Keratinocyte (primary cell): ENCODE data around the gene ERBB3. TPM values are rescaled to one million over a fixed set of nuclear protein-coding genes. Genes with fewer than 3 reads are reported as not detected.
"Not testable (repeated sequence)": the region's sequence is repeated elsewhere in the genome, so short reads cannot be mapped to it uniquely, and the experiment has no call there.

Experiments
- DNase-seq: peaks from one replicate; pipeline ENCODE4 v3.0.0-alpha.2; 2011; ENCODE audit warnings: low read depth, missing footprints, low spot score
- FAIRE-seq: peaks from 2 replicates; lab custom pipeline; 2011; peaks lifted over from hg19 to GRCh38; lab: Jason Lieb, UNC
- H2AFZ ChIP-seq: 2 replicates; pipeline ENCODE4 v1.6.0; 2012; ENCODE audit warnings: low read length, control low read depth, inconsistent platforms; ENCODE audit not compliant: control insufficient read depth
- H3K27ac ChIP-seq: 2 replicates; pipeline ENCODE4 v1.5.1; 2011; ENCODE audit warnings: low read length; ENCODE audit not compliant: control insufficient read depth, insufficient read depth
- H3K27me3 ChIP-seq: 3 replicates; pipeline ENCODE4 v1.6.0; 2011; ENCODE audit warnings: low read length; ENCODE audit not compliant: control insufficient read depth, insufficient read depth; ENCODE audit errors: extremely low read depth
- H3K36me3 ChIP-seq, 2 experiments: 2 replicates in 1 of 2; 3 replicates in 1 of 2; pipeline ENCODE4 v1.5.1; 2011; ENCODE audit warnings: low read length in 2 of 2, mild to moderate bottlenecking in 1 of 2; ENCODE audit not compliant: control insufficient read depth in 2 of 2, insufficient read depth in 2 of 2; ENCODE audit errors: extremely low read depth in 1 of 2
- H3K4me1 ChIP-seq: 3 replicates; pipeline ENCODE4 v1.5.1; 2011; ENCODE audit warnings: low read length; ENCODE audit not compliant: control insufficient read depth, insufficient read depth; ENCODE audit errors: extremely low read depth
- H3K4me2 ChIP-seq: 3 replicates; pipeline ENCODE4 v1.6.0; 2011; ENCODE audit warnings: low read depth, low read length; ENCODE audit not compliant: control insufficient read depth, insufficient read depth; ENCODE audit errors: extremely low read depth
- H3K4me3 ChIP-seq, 3 experiments: fragments of 200-600 bp in 1 of 3; sonication (generic) in 1 of 3; 2 replicates in 2 of 3; 3 replicates in 1 of 3; pipeline ENCODE4 v1.5.1; 2011 to 2016; ENCODE audit warnings: low read length in 3 of 3, mild to moderate bottlenecking in 3 of 3, control low read depth in 2 of 3, inconsistent platforms in 1 of 3, low read depth in 1 of 3, mixed read lengths in 1 of 3, mixed run types in 1 of 3, moderate library complexity in 1 of 3; ENCODE audit not compliant: control insufficient read depth in 2 of 3, insufficient read depth in 2 of 3; ENCODE audit errors: extremely low read depth in 1 of 3
- H3K79me2 ChIP-seq: 2 replicates; pipeline ENCODE4 v1.6.0; 2012; ENCODE audit warnings: low read length; ENCODE audit not compliant: control insufficient read depth, insufficient read depth
- H3K9ac ChIP-seq: 3 replicates; pipeline ENCODE4 v1.6.0; 2011; ENCODE audit warnings: low read length; ENCODE audit not compliant: control insufficient read depth, insufficient read depth; ENCODE audit errors: extremely low read depth
- H3K9me1 ChIP-seq: 3 replicates; pipeline ENCODE4 v1.6.0; 2011; ENCODE audit warnings: low read length; ENCODE audit not compliant: control insufficient read depth, insufficient read depth; ENCODE audit errors: extremely low read depth
- H3K9me3 ChIP-seq: 2 replicates; pipeline ENCODE4 v1.5.1; 2012; ENCODE audit warnings: low read depth, low read length; ENCODE audit not compliant: control insufficient read depth
- H4K20me1 ChIP-seq: 3 replicates; pipeline ENCODE4 v1.6.0; 2011; ENCODE audit warnings: low read length; ENCODE audit not compliant: control insufficient read depth, insufficient read depth; ENCODE audit errors: extremely low read depth
- EZH2 ChIP-seq: IDR thresholded peaks from one replicate; pipeline ENCODE4 v1.6.1; 2012; ENCODE audit warnings: inconsistent platforms, mild to moderate bottlenecking, low read length, moderate library complexity
- dilution Hi-C: fragments of 300-500 bp; cut with MboI; formaldehyde crosslinking; loops from one replicate; pipeline ENCODE4 v1.7.0; 2020; ENCODE audit warnings: low sequenced_read_pairs; ENCODE audit not compliant: extremely low pct_ligation_motif_present
- polyA plus RNA-seq, 5 experiments: library from polyadenylated mRNA; depleted of rRNA in 3 of 5; stranded (reverse) in 3 of 5; stranded (forward) in 1 of 5; unstranded in 1 of 5; fragments of >200 nt; gene quantifications; 1 replicate in 1 of 5; 2 replicates in 3 of 5; 3 replicates in 1 of 5; pipeline versions ENCODE4 v1.2.1 to v1.2.3, GENCODE V29; 2011 to 2012; ENCODE audit warnings: missing spikeins in 2 of 5, low read depth in 1 of 5, low replicate concordance in 1 of 5
- TF ChIP-seq, protein P1 (sequence below), 3 experiments: IDR thresholded peaks in 1 of 3; conservative IDR thresholded peaks in 1 of 3; optimal IDR thresholded peaks in 1 of 3; 2 replicates in 2 of 3; 3 replicates in 1 of 3; pipeline versions ENCODE3 to v1.5.1; 2011; ENCODE audit warnings: low read length in 3 of 3, mild to moderate bottlenecking in 3 of 3, moderate library complexity in 2 of 3, control low read depth in 1 of 3, inconsistent platforms in 1 of 3; ENCODE audit not compliant: insufficient read depth in 2 of 3; ENCODE audit errors: extremely low read depth in 1 of 3

The ERBB3 gene
- polyA plus RNA-seq, 1 donor (not counting 4 experiments of a cell fraction or from before 2014, with no cell fraction given): 16.4 TPM

DNA sequence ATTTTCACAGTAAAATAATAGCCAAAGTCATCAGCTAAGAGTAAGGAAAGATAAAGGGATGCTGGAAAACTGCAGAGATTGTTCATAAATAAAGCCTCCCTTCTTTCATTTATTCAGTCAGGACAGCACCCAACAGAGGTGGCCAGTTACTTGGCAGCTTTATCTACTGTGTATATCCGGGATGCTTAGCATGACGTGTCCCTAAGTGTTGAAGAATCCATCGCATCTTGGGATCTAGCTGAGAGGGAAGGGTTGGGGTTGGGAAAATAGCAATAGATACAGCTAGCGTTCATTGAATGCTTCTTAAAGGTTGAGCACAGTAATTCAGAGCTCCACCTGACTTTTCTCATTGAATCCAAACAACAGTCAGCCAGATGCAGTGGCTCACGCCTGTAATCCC lies 5.6 kb upstream of the ERBB3 start:
- DNase-seq (no peak), FAIRE-seq (no peak)
- no peaks in the 10 kb centered on the region for H3K79me2 ChIP-seq
- H3K27ac ChIP-seq: no peak overlapping the region
- H3K9me1 ChIP-seq: no peaks in the 10 kb centered on the region
- H3K4me3 ChIP-seq: no peak overlapping the region
- no peak overlapping the region for H2AFZ ChIP-seq
- peaks cover 7% of the 10 kb centered on the region for H3K4me1 ChIP-seq
- no peaks in the 10 kb centered on the region for H3K36me3 ChIP-seq
- H3K27me3 ChIP-seq: no peaks in the 10 kb centered on the region
- H3K9ac ChIP-seq: no peak overlapping the region
- no peak overlapping the region for H3K4me2 ChIP-seq
- H3K9me3 ChIP-seq: no peaks in the 10 kb centered on the region
- TF ChIP-seq EZH2: no peak
- TF ChIP-seq, protein P1, sequence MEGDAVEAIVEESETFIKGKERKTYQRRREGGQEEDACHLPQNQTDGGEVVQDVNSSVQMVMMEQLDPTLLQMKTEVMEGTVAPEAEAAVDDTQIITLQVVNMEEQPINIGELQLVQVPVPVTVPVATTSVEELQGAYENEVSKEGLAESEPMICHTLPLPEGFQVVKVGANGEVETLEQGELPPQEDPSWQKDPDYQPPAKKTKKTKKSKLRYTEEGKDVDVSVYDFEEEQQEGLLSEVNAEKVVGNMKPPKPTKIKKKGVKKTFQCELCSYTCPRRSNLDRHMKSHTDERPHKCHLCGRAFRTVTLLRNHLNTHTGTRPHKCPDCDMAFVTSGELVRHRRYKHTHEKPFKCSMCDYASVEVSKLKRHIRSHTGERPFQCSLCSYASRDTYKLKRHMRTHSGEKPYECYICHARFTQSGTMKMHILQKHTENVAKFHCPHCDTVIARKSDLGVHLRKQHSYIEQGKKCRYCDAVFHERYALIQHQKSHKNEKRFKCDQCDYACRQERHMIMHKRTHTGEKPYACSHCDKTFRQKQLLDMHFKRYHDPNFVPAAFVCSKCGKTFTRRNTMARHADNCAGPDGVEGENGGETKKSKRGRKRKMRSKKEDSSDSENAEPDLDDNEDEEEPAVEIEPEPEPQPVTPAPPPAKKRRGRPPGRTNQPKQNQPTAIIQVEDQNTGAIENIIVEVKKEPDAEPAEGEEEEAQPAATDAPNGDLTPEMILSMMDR (optimal IDR thresholded peaks at IDR 0.05 in 1 of 3, IDR thresholded peaks at IDR 0.05 in 1 of 3, conservative IDR thresholded peaks at IDR 0.05 in 1 of 3; ENCODE audit: extremely low read depth in 1 of 3, insufficient read depth in 2 of 3, low read length in 3 of 3): no peak
- dilution Hi-C loops: no loop called here
- H4K20me1 ChIP-seq: no peaks in the 10 kb centered on the region

DNA sequence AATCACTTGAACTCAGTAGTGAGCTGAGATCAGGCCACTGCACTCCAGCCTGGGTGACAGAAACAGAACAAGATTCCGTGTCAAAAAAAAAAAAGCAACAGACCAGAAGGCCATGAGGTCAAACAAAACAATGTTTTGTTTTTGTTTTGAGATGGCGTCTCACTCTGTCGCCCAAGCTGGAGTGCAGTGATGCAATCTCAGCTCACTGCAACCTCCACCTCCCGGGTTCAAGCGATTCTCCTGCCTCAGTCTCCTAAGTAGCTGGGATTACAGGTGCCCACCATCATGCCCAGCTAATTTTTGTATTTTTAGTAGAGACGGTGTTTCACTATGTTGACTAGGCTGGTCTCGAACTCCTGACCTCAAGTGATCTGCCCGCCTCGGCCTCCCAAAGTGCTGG lies 2.0 kb upstream of the ERBB3 start:
- H3K79me2 ChIP-seq, DNase-seq, FAIRE-seq, H3K27ac ChIP-seq, H3K9ac ChIP-seq, H4K20me1 ChIP-seq, H3K9me1 ChIP-seq, H3K4me3 ChIP-seq, H2AFZ ChIP-seq, H3K4me2 ChIP-seq, dilution Hi-C loops, H3K9me3 ChIP-seq, H3K27me3 ChIP-seq, H3K36me3 ChIP-seq: not testable (repeated sequence)
- peaks cover 10% of the 10 kb centered on the region for H3K4me1 ChIP-seq

DNA sequence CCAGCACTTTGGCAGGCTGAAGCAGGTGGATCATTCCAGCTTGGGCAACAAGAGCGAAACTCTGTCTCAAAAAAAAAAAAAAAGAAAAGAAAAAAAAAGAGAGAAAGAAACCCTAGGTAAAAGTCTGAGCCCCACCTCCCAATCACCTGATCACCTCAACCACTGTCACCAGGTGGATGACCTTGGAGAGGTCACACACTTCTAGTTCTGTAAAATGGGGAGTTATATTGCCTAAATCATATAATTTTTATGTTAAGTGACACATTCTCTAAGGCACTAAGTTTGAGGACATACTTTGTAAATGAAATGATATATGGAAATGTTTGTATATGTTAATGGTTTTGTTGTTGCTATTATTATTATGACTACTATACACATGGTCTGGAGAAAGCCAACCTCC lies 1.5 kb upstream of the ERBB3 start:
- H3K9ac ChIP-seq: no peak overlapping the region
- no peaks in the 10 kb centered on the region for H3K27me3 ChIP-seq
- no peaks in the 10 kb centered on the region for H4K20me1 ChIP-seq
- H3K4me2 ChIP-seq: peak overlapping the region; percentile 93
- DNase-seq (no peak), FAIRE-seq (no peak)
- H3K9me1 ChIP-seq: no peaks in the 10 kb centered on the region
- no peaks in the 10 kb centered on the region for H3K9me3 ChIP-seq
- dilution Hi-C loops: no loop called here
- H3K4me3 ChIP-seq: no peak overlapping the region
- peaks cover 0 to under 1% of the 10 kb centered on the region in 2 experiments for H3K36me3 ChIP-seq
- peaks cover 10% of the 10 kb centered on the region for H3K4me1 ChIP-seq
- H3K79me2 ChIP-seq: no peaks in the 10 kb centered on the region
- H3K27ac ChIP-seq: no peak overlapping the region
- no peak for TF ChIP-seq EZH2
- TF ChIP-seq, protein P1 (optimal IDR thresholded peaks at IDR 0.05 in 1 of 3, IDR thresholded peaks at IDR 0.05 in 1 of 3, conservative IDR thresholded peaks at IDR 0.05 in 1 of 3; ENCODE audit: extremely low read depth in 1 of 3, insufficient read depth in 2 of 3, low read length in 3 of 3): no peak
- peak overlapping the region; percentile 62 for H2AFZ ChIP-seq
